Mucosa of stomach (tissue), 1 donor: ENCODE results near the gene DDX39A.

Experiments
- H3K27me3 ChIP-seq: one replicate; pipeline ENCODE4 v1.7.0; 2013; ENCODE audit warnings: mild to moderate bottlenecking, low read length; ENCODE audit not compliant: control insufficient read depth, insufficient read depth
- H3K36me3 ChIP-seq: one replicate; pipeline ENCODE4 v1.7.0; 2013; ENCODE audit warnings: low read length; ENCODE audit not compliant: control insufficient read depth, insufficient read depth
- H3K4me1 ChIP-seq: one replicate; pipeline ENCODE4 v1.7.0; 2013; ENCODE audit warnings: mild to moderate bottlenecking, low read length; ENCODE audit not compliant: control insufficient read depth, insufficient read depth
- H3K4me3 ChIP-seq: one replicate; pipeline ENCODE4 v1.7.0; 2013; ENCODE audit warnings: low read length
- H3K9ac ChIP-seq: one replicate; pipeline ENCODE4 v1.7.0; 2013; ENCODE audit warnings: mild to moderate bottlenecking, low read length, moderate library complexity
- H3K9me3 ChIP-seq: one replicate; pipeline ENCODE4 v1.7.0; 2013; ENCODE audit warnings: mild to moderate bottlenecking, low read length, moderate library complexity; ENCODE audit not compliant: control insufficient read depth
- donor health status: Pancreatic carcinoma.

Gene DDX39A

GRCh38 chr19:14443632-14444216 is 24.6 kb upstream of the DDX39A start:
- peaks cover 8% of the 10 kb centered on the region for H3K4me1 ChIP-seq
- H3K4me3 ChIP-seq, result no peak overlapping the region
- H3K9me3 ChIP-seq, result no peaks in the 10 kb centered on the region
- no peaks in the 10 kb centered on the region for H3K27me3 ChIP-seq
- H3K9ac ChIP-seq, result no peak overlapping the region
- H3K36me3 ChIP-seq, result peaks cover 25% of the 10 kb centered on the region

- Histone ChIP-seq H3K36me3 (peaks cover 25% of the 10 kb centered on the region), H3K4me1 (peaks cover 8% of the 10 kb centered on the region)
Measured at GRCh38 chr19:14442891-14443631, 23.9 kb upstream of the DDX39A start.

GRCh38 chr19:14441041-14441938 is 22.1 kb upstream of the DDX39A start:
- peaks cover 8% of the 10 kb centered on the region for H3K4me1 ChIP-seq
- peaks cover 20% of the 10 kb centered on the region for H3K36me3 ChIP-seq
- H3K9ac ChIP-seq, result no peak overlapping the region
- H3K27me3 ChIP-seq, result no peaks in the 10 kb centered on the region
- H3K9me3 ChIP-seq, result no peaks in the 10 kb centered on the region
- no peak overlapping the region for H3K4me3 ChIP-seq

More at GRCh38 chr19:14442891-14443631, 23.9 kb upstream of the DDX39A start:
- no peaks in the 10 kb centered on the region for H3K27me3 ChIP-seq
- no peak overlapping the region for H3K4me3 ChIP-seq
- H3K9me3 ChIP-seq, result no peaks in the 10 kb centered on the region
- no peak overlapping the region for H3K9ac ChIP-seq

GRCh38 chr19:14440049-14440448 is 20.9 kb upstream of the DDX39A start:
- Histone ChIP-seq H3K4me1 (peaks cover 15% of the 10 kb centered on the region), H3K27me3 (no peaks in the 10 kb centered on the region), H3K9me3 (no peaks in the 10 kb centered on the region), H3K9ac (peak overlapping the region; percentile 50), H3K4me3 (no peak overlapping the region), H3K36me3 (peaks cover 16% of the 10 kb centered on the region)

GRCh38 chr19:14439014-14439413 is 19.9 kb upstream of the DDX39A start:
- Histone ChIP-seq H3K4me3 (no peak overlapping the region), H3K9me3 (no peaks in the 10 kb centered on the region), H3K36me3 (peaks cover 8% of the 10 kb centered on the region), H3K9ac (no peak overlapping the region), H3K4me1 (peaks cover 25% of the 10 kb centered on the region), H3K27me3 (no peaks in the 10 kb centered on the region)

GRCh38 chr19:14437578-14438140 is 18.5 kb upstream of the DDX39A start:
- Histone ChIP-seq H3K36me3 (no peaks in the 10 kb centered on the region), H3K4me1 (peaks cover 30% of the 10 kb centered on the region), H3K9me3 (no peaks in the 10 kb centered on the region), H3K9ac (no peak overlapping the region), H3K4me3 (no peak overlapping the region), H3K27me3 (no peaks in the 10 kb centered on the region)

- Histone ChIP-seq H3K4me3 (peak overlapping the region; percentile 40), H3K9ac (peak overlapping the region; percentile 80), H3K9me3 (no peaks in the 10 kb centered on the region), H3K4me1 (peaks cover 29% of the 10 kb centered on the region), H3K36me3 (no peaks in the 10 kb centered on the region), H3K27me3 (no peaks in the 10 kb centered on the region)
Measured at GRCh38 chr19:14435320-14436050, 16.3 kb upstream of the DDX39A start.

- peak overlapping the region; percentile 40 for H3K4me3 ChIP-seq
- H3K9ac ChIP-seq, result peak overlapping the region; percentile 80
- no peaks in the 10 kb centered on the region for H3K9me3 ChIP-seq
- no peaks in the 10 kb centered on the region for H3K36me3 ChIP-seq
- H3K4me1 ChIP-seq, result peaks cover 22% of the 10 kb centered on the region
- H3K27me3 ChIP-seq, result no peaks in the 10 kb centered on the region
Measured at GRCh38 chr19:14434543-14435319, 15.6 kb upstream of the DDX39A start.

GRCh38 chr19:14433554-14434501 is 14.7 kb upstream of the DDX39A start:
- Histone ChIP-seq H3K27me3 (no peaks in the 10 kb centered on the region), H3K4me3 (peak overlapping the region; percentile 40), H3K4me1 (peaks cover 25% of the 10 kb centered on the region), H3K36me3 (no peaks in the 10 kb centered on the region), H3K9me3 (no peaks in the 10 kb centered on the region), H3K9ac (peak overlapping the region; percentile 80)

GRCh38 chr19:14432791-14433553 is 13.8 kb upstream of the DDX39A start, which contains the start of gene PKN1:
TSS of gene PKN1 (plus strand) at chr19:14433306. CDS start at chr19:14433522, 216 bp downstream.
- Histone ChIP-seq H3K27me3 (no peaks in the 10 kb centered on the region), H3K4me1 (peaks cover 27% of the 10 kb centered on the region), H3K9ac (peak within 1 kb of the TSS; percentile 80), H3K36me3 (no peaks in the 10 kb centered on the region), H3K9me3 (no peaks in the 10 kb centered on the region), H3K4me3 (peak within 1 kb of the TSS; percentile 40)
